Measurements from ENCODE around the gene UNC13B. TPM values are rescaled to one million over a fixed set of nuclear protein-coding genes. Genes with fewer than 3 reads are reported as not detected.

UNC13B gene
- total and polyA plus RNA-seq, 2 of the 8 experiments (the other 6 are each of a cell fraction or from before 2014, with no cell fraction given) = 23.1 to 51.7 TPM

- no peaks in the 10 kb centered on the region for H3K23me2 ChIP-seq (ENCODE audit: low read depth, low read length)
- H3K14ac ChIP-seq (ENCODE audit: insufficient read length) = no peak overlapping the region
- H4K20me1 ChIP-seq (replicated peaks in 1 of 2; ENCODE audit: control insufficient read depth in 1 of 2, insufficient read depth in 2 of 2, low read length in 2 of 2) = no peaks in the 10 kb centered on the region
- FAIRE-seq (no peak), DNase-seq (ENCODE audit: low read depth in 1 of 2, low spot score in 2 of 2) (no peak)
- H3K27ac ChIP-seq (ENCODE audit: low read depth, low read length) = no peak overlapping the region
- no peaks in the 10 kb centered on the region for H3K79me1 ChIP-seq (ENCODE audit: low read depth, low read length)
- no peak overlapping the region for H2BK5ac ChIP-seq (ENCODE audit: low read depth, low read length)
- H3K4me3 ChIP-seq (ENCODE audit: extremely low read depth in 1 of 4, insufficient read depth in 2 of 4, low read depth in 3 of 4, low read length in 4 of 4) = no peak overlapping the region
- H3K9me3 ChIP-seq (ENCODE audit: insufficient read depth in 2 of 2, low read depth in 1 of 2, low read length in 1 of 2) = no peaks in the 10 kb centered on the region
- H3K4me1 ChIP-seq (replicated peaks in 1 of 4; ENCODE audit: control insufficient read depth in 3 of 4, insufficient read depth in 4 of 4, low read length in 3 of 4) = no peaks in the 10 kb centered on the region
- H2AFZ ChIP-seq (ENCODE audit: low read length) = no peak overlapping the region
- no peak overlapping the region for H4K5ac ChIP-seq (ENCODE audit: insufficient read length, low read depth, low read length)
- no peaks in the 10 kb centered on the region for H3K36me3 ChIP-seq (ENCODE audit: control insufficient read depth in 2 of 4, insufficient read depth in 4 of 4, low read length in 3 of 4)
- ChIA-PET POLR2A (ENCODE audit: partially characterized antibody) (no interaction called here), CTCF (ENCODE audit: partially characterized antibody) (interaction anchor here (0.7 to 2.0 kb wide), 6 partner anchors 9 to 166 kb away, joined by 3 to 18 read pairs (median 3); no protein-coding TSS in a partner anchor)
- no peak overlapping the region for H3K4me2 ChIP-seq (ENCODE audit: insufficient read depth in 1 of 2, low read depth in 2 of 2, low read length in 2 of 2)
- H2BK120ac ChIP-seq (replicated peaks; ENCODE audit: low read depth, low read length) = no peak overlapping the region
- 82% methylated on average over 7 of the region's 7 CpGs; no CpG with 5 or more reads in 1 of the 2 experiments for WGBS, 2 experiments (ENCODE audit: extremely low coverage in 1 of 2, insufficient coverage in 1 of 2, insufficient read length in 1 of 2, insufficient replicate concordance in 2 of 2, low coverage in 1 of 2, low lambda C conversion rate in 2 of 2, missing lambda C conversion rate in 1 of 2)
- no peaks in the 10 kb centered on the region for H3K27me3 ChIP-seq (replicated peaks in 1 of 4; ENCODE audit: control insufficient read depth in 3 of 4, extremely low read depth in 1 of 4, insufficient read depth in 3 of 4, low read length in 3 of 4)
- H2AK5ac ChIP-seq (ENCODE audit: low read depth, low read length) = no peak overlapping the region
- H3K56ac ChIP-seq (replicated peaks; ENCODE audit: insufficient read length, low read depth, low read length) = no peak overlapping the region
- H2BK15ac ChIP-seq (ENCODE audit: low read length) = no peak overlapping the region
- H4K8ac ChIP-seq (ENCODE audit: extremely low read depth, insufficient read depth, low read length) = no peak overlapping the region
- H3K23ac ChIP-seq (ENCODE audit: insufficient read length) = no peak overlapping the region
- no peak overlapping the region for H2BK20ac ChIP-seq (ENCODE audit: low read length)
- TF ChIP-seq CEBPB (IDR thresholded peaks at IDR 0.05; ENCODE audit: low read depth, low read length) (peak; percentile 62; the same call in 1 of the 2 replicates), KDM1A (IDR thresholded peaks at IDR 0.05; ENCODE audit: borderline replicate concordance, low read length) (no peak), POLR2AphosphoS5 (IDR thresholded peaks at IDR 0.05; ENCODE audit: low read depth, low read length) (no peak), YY1 (IDR thresholded peaks at IDR 0.05; ENCODE audit: low read depth, low read length) (no peak), EGR1 (IDR thresholded peaks at IDR 0.05; ENCODE audit: borderline replicate concordance, low read depth, low read length) (no peak)
- no peak overlapping the region for H4K91ac ChIP-seq (replicated peaks; ENCODE audit: insufficient read length, low read length)
- no peaks in the 10 kb centered on the region for H3K79me2 ChIP-seq (ENCODE audit: control insufficient read depth in 1 of 2, insufficient read depth in 2 of 2, low read length in 2 of 2)
- no peak overlapping the region for H3K18ac ChIP-seq (ENCODE audit: extremely low read depth, low read length)
- no peak overlapping the region for H3K9ac ChIP-seq (replicated peaks in 1 of 4; ENCODE audit: extremely low read depth in 1 of 4, low read depth in 3 of 4, low read length in 3 of 4)
- H3K4ac ChIP-seq (replicated peaks; ENCODE audit: insufficient read length, low read depth, low read length) = no peak overlapping the region
- H2BK12ac ChIP-seq (ENCODE audit: low read depth, low read length) = no peak overlapping the region
Measured at GRCh38 chr9:35424356-35425352, 262.8 kb downstream of the UNC13B start.
